GM19193 (cell line): Measurements from ENCODE around the gene RNASEH1.

Experiments used
- POLR2A ChIP-seq: IDR thresholded peaks from 4 replicates; pipeline ENCODE4 v1.6.1; 2011; ENCODE audit not compliant: insufficient read depth, insufficient read length; ENCODE audit errors: extremely low read depth

RNASEH1 gene

GRCh38 chr2:3543023-3543683 lies 15.0 kb downstream of the RNASEH1 start:
- TF ChIP-seq POLR2A = no peak

- no peak for TF ChIP-seq POLR2A
Observed at GRCh38 chr2:3542107-3542506, 16.0 kb downstream of the RNASEH1 start.

- TF ChIP-seq POLR2A = no peak
Observed at GRCh38 chr2:3539836-3540235, 18.3 kb downstream of the RNASEH1 start.

DNA sequence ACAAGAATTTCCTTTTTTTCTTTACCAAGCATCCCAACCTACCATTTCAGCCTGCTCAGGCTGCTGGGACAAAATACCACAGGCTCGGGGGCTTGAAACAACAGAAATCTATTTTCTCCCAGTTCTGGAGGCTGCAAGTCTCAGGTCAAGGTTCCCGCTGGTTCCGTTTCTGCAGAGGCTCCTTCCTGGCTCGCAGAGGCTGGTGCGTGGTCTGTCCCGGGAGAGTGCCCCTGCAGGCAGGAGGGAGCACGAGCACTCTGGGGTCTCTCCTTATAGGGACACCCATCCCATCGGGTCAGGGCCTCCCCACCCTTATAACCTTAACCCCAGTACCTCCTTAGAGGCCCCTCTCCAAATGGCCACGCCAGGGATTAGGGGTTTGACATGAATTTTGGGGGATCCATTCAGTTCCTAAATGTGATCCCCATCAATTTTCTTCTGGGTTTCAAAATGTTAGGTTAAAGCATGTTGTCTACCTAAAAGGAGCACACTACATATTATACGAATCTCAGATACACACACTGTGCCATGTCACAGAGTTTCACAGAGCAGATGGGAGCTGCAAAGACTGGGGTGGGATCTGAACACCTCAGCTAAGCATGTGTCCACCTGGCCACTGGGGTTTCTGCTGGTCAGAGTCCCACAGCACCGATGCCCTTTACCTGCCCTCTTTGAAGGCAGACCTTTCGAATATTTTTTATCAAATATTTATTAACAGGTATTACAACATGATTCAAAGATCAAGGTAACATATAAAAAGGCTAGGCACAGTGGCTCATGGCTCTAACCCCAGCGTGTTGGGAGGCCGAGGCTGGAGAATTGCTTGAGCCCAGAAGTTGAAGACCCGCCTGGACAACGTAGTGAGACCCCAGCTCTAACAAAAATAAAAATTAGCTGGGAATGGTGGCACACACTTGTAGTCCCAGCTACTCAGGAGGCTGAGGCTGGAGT lies 21.2 kb downstream of the RNASEH1 start:
- no peak for TF ChIP-seq POLR2A

DNA sequence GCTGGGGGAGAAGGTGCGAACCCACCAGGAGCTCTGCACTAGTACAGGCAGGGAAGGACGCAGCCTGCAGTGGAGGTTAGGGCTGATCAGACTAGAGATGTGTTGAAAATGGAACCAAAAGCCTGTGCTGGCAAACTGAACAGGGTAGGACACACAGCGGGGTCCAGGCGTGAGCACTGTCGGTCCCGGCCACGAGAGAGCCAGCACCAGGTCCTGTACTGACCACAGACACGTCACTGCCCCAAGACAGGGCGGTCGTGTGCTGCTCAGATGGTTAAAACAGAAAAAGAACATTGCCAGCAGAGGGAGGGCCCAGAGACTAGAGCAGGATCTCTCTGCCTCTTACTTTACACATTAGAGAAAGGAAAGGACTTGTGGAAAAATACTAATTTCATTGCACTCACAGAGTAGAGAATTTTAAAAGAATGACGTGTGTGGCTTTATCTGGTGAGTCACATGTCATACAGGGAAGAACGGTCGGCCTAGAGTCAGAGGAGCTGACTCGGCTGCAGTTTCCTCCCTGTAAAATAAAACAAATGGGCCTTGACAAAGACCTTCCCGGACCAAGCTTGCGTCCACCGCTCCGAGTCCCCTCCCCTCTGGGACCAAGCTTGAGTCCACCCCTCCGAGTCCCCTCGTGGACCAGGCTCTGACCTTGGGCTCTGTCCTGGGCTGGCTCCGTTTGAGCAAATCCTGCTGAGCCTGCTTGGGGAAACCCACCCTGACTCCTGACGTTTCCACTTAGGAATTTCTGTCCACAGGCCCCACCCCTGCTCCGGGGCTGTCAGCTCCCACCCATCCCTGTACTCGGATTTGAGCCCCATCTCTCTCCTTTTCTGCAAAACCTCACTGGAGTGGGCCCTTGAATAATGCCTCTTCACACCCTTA lies 22.1 kb downstream of the RNASEH1 start:
- no peak for TF ChIP-seq POLR2A

DNA sequence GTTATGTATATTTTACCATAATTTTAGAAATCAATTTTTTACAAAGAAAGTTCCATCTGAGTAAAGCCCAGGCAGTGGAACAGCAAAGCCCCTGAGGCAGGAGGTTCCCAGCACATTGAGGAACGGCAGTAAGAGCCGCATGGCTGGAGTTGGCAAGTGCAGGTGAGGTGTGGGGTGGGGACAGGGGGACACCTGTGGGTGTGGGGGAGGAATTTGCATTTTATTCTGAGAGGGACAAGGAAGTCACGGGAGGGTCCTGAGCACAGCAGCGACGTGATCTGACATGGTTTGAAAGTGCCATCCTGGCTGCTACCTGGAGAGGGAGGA lies 22.7 kb downstream of the RNASEH1 start:
- TF ChIP-seq POLR2A = no peak

- TF ChIP-seq POLR2A = no peak
Observed at GRCh38 chr2:3534251-3534814, 23.8 kb downstream of the RNASEH1 start.

DNA sequence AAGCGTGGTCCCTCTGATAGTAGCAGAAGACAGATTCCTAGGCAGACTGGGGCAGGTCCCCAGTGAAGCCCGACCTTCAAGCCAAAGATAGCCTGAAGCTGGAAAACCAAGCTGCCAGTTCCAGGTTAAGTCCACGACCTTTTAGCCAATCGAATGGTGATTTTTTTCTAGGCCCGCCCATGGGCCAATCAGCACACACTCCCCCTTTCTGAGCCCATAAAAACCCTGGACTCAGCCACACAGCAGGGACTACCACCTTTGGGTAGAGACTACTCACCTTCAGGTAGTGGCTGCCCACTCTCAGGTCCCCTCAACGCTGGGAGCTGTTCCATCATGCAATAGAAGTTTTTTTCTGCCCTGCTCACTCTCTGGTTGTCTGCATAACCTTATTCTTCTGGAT lies 24.3 kb downstream of the RNASEH1 start:
- TF ChIP-seq POLR2A = no peak

- no peak for TF ChIP-seq POLR2A
Observed at GRCh38 chr2:3532941-3533340, 25.2 kb downstream of the RNASEH1 start.

- TF ChIP-seq POLR2A = no peak
Observed at GRCh38 chr2:3529316-3530025, 28.7 kb downstream of the RNASEH1 start.

DNA sequence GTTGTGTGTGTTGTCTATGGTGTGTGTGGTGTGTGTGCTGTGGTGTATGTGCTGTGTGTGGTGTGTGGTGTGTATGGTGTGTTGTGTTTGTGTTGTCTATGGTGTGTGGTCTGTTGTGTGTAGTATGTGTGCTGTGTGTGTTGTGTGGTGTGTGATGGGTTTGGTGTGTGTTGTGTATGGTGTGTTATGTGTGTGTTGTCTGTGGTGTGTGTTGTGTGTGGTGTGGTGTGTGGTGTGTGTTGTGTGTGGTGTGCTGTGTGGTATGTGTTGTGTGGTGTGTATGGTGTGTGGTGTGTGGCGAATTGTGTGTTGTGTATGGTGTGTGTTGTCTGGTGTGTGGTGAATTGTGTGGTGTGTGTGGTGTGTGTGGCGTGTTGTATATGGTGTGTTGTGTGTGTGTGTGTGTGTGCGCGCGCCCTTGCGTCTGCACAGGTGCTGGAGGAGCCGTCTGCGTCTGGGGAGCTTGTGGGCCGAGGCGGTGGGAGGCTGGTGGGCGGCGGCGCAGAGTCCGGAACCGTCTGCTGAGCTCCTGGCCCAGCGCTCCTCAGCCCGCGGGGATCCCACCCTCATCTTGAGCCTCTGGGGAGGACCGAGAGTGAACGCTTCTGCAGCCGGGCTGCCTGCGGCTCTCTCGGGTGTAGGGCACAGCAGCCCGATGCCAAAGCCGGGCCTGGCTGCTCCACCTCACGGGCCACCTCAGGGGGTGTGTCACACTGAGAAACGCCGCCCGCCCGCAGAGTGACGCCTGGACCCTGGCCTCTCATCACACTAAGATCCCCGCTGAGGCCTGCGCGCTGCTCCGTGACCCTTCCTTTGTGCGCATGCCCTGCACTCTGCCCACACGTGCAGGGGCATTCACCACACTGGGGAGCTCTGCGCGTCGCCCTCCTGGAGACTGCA lies 30.0 kb downstream of the RNASEH1 start:
- no peak for TF ChIP-seq POLR2A

- no peak for TF ChIP-seq POLR2A
Observed at GRCh38 chr2:3526871-3527270, 31.3 kb downstream of the RNASEH1 start.

GRCh38 chr2:3523551-3524041 lies 34.5 kb downstream of the RNASEH1 start:
- no peak for TF ChIP-seq POLR2A
